A549 (cell line): ENCODE results near the gene FAM187B.
"Not testable (repeated sequence)": the region's sequence is repeated elsewhere in the genome, so short reads cannot be mapped to it uniquely, and the experiment has no call there.

Experiments used
- SMC3 ChIP-seq: fragments of >200 bp; sonication (Bioruptor Twin); formaldehyde crosslinking; IDR thresholded peaks from 3 replicates; pipeline ENCODE4 v1.6.1; 2018; ENCODE audit warnings: inconsistent platforms
- TF ChIP-seq, protein P1 (sequence below): fragments of >200 bp; sonication (Bioruptor Twin); formaldehyde crosslinking; IDR thresholded peaks from 3 replicates; pipeline ENCODE4 v1.5.1; 2016

DNA sequence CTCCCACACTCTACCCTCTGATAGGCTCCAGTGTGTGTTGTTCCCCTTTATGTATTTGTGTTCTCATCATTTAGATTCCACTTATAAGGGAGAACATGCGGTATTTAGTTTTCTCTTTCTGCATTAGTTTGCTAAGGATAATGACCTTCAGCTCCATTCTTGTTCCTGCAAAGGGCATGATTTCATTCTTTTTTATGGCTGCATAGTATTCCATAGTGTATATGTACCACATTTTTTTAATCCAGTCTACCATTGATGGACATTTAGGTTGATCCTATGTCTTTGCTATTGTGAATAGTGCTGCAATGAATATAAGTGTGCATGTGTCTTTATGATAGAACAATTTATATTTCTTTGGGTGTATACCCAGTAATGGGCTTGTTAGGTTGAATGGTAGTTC, 11.1 kb upstream of the FAM187B start:
- not testable (repeated sequence) for TF ChIP-seq SMC3
- TF ChIP-seq, protein P1, sequence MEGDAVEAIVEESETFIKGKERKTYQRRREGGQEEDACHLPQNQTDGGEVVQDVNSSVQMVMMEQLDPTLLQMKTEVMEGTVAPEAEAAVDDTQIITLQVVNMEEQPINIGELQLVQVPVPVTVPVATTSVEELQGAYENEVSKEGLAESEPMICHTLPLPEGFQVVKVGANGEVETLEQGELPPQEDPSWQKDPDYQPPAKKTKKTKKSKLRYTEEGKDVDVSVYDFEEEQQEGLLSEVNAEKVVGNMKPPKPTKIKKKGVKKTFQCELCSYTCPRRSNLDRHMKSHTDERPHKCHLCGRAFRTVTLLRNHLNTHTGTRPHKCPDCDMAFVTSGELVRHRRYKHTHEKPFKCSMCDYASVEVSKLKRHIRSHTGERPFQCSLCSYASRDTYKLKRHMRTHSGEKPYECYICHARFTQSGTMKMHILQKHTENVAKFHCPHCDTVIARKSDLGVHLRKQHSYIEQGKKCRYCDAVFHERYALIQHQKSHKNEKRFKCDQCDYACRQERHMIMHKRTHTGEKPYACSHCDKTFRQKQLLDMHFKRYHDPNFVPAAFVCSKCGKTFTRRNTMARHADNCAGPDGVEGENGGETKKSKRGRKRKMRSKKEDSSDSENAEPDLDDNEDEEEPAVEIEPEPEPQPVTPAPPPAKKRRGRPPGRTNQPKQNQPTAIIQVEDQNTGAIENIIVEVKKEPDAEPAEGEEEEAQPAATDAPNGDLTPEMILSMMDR, result not testable (repeated sequence)
